ENCODE results near the gene ZNF263. TPM values are rescaled to one million over a fixed set of nuclear protein-coding genes. Genes with fewer than 3 reads are reported as not detected.

Gene ZNF263
- 35.3 TPM for total RNA-seq

DNA sequence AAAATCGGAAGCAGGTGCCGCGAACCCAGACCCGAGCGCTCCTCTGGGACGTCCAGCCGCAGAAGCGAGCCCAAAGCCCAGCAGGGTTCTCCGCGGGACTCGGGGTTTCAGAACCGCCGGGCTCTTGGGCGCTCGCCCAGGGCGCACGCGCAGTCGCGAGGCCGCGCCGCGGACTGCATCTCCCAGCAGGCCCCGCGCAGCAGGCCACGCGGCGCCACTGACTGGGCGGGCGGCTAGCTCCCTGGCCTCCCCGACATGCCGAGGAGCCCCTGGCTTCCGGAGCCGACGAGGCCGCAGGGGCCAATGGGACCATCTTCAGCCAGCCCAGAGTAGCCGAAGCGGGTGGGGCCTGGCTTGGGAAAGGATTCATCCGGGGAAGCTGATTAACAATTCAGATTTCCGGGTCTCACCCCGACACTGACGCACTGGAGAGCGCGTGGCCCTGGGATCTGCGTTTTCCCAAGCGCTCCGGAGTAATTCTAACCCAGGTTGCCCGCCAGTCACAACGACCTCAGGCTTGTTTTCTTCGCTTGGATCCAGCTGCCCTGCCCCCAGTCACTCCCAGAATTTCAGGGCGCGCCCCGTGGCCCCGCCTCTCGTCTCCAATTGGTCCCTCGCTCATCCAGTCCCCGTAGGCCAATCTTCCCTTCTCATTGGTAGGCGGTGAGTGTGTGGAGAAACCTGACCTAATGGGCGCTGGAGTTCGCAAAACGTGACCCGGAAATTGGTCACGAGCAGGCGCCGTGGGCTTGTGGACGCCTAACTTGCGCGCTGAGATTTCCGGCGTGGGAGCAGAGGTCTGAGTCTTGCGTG, at the start of gene ZNF263:
ZNF263 (plus strand) TSS at position 762 of the 813 bp plus-strand sequence. CDS start 328 bp downstream, outside the sequence.
- DNase-seq: peak; percentile 99

- no peak for DNase-seq
Measured at GRCh38 chr16:3234543-3234856, 48.8 kb upstream of the ZNF263 start.

DNA sequence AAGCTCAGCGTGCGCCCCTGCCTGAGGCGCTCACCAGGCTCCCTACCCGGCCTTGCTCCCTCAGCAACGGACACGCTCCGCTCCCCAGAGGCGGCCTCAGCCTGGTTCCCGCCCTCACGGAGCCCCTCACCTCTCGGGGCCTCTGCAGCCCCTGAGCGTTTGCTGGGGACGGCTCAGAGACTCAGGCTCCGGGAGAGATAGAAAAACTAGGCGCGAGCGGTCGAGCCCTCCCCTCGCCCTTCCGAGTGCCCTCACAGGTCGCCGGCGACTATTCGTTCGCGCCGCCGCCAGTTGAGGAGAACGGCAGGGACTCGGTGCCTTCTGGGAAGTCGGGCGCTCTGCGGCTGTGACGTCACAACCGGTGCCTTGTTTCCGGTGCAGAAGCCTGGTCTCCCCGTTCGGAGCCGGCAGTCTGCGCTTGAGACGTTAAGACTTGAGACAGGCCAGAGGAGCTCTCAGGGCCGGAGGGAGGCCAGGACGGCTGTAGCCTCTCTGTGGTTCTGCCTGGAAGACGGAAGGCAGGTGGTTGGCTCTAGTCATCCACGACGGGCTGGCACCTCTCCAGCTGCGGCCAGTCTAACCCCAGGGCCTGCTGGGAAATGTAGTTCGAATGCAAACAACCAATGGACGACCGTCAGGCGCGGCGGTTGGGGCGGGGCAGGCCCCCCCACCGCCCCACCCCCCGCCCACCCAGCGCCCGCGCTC, 48.3 kb upstream of the ZNF263 start, which contains the start of gene ZNF200:
ZNF200 (minus strand) TSS at position 302 of the 705 bp plus-strand sequence. CDS start 1,403 bp downstream, outside the sequence.
- peak; percentile 91 for DNase-seq

DNA sequence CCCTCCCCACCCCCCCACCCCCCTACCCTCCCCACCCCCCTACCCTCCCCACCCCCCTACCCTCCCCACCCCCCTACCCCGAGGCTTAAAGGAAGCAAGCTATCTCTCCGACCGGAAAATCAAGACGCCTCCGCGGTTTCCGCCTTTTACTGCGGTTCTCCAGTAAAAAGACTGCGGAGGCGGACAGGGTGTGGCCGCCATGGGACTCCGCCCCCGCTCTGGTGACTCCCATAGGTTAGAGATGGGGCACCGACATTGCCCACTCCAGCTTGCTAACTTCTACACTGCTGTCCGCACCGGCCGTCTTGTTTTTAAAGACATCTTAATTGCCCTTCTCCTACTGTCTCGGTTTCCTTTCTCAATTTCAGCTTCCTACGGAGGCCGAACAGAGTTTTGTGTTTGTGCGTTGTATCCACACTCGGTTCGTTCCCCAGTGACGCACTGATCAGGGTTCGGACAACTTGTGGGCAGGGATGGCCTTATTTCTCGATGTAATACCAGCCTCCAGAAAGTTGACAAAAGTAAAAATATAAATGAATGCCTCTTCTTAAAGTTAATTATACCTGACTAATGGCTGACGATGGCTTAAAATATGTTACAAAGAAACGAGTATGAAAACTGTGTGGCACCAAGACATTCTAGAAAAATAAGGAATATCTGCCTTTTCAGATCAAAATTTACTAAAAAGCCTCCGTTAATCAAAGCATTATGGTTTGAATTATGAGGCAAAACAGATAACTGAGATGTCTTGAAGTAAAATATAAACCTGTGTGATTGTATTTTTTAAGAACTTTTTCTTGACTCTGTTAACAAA, 47.2 kb upstream of the ZNF263 start:
- no peak for DNase-seq

GRCh38 chr16:3241761-3242160, 41.5 kb upstream of the ZNF263 start:
- no peak for DNase-seq

GRCh38 chr16:3242709-3243108, 40.6 kb upstream of the ZNF263 start:
- DNase-seq: no peak

- DNase-seq: no peak
Measured at GRCh38 chr16:3243882-3244281, 39.4 kb upstream of the ZNF263 start.

DNA sequence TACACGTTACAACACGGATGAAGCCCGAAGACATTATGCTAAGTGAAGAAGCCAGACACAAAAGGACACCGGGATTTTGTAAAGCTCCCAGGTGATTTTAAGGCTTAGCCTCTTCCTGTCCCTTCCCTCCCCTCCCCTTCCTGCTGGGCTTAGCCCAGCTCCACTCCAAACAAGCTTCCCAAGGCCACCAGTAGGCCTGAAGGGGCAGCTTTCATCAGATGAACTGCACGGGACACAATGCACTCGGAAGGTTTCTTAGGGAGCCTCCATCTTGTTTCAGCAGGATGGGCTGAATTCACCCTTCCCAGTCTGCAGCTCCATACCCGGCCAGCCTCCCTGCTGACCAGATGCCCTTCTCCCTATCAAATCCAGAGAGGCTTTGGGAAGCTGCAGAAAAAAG, 37.3 kb upstream of the ZNF263 start:
- DNase-seq: no peak

- no peak for DNase-seq
Measured at GRCh38 chr16:3246876-3247275, 36.4 kb upstream of the ZNF263 start.

GRCh38 chr16:3248596-3248995, 34.7 kb upstream of the ZNF263 start:
- DNase-seq: no peak

- no peak for DNase-seq
Measured at GRCh38 chr16:3249020-3249419, 34.3 kb upstream of the ZNF263 start.

- DNase-seq: no peak
Measured at GRCh38 chr16:3249451-3249850, 33.8 kb upstream of the ZNF263 start.

DNA sequence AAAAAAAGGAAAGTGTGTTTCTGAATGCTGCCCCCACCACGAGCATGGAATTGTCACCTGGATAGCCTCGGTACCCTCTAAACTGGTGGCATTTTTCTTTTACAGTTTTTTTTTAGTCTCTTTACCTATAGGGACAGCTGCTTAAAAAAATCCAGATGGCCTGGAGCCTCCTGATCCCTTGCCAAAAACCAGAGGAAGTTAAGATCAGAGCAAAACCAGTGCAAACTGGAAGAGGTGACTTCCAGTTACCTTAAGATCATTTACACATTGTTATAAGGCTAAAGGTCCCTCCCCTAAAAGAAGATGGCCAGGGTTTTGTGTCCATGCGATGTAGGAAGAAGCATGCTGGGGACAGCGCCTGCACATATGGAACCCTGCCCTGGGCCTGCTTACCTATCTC, 30.3 kb upstream of the ZNF263 start:
- no peak for DNase-seq

DNA sequence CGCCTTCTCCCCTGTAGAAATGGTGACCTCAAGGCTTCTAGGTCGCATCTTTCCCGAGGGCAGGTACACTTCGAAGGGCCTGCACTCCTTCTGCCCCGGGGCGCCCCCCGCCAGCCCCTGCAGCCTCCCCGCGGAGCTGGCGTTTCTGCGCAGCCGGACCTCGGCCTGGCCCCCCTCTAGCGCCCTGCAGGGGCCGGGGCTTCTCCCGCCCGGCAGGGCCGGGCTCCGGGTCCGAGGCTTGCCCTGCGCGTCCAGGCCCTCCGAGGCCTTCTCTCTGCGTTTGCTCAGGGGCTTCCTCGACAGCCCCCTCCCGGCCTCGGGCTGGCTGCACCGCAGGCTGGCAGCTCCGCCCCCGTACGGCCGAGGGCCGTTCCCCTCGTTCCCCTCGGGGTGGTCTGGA, 29.0 kb upstream of the ZNF263 start:
- DNase-seq: no peak

- DNase-seq: no peak
Measured at GRCh38 chr16:3256146-3256865, 27.0 kb upstream of the ZNF263 start, which contains the start of gene MEFV. Gene MEFV (minus strand): TSS chr16:3256633. CDS start chr16:3256587, 46 bp downstream.

- no peak for DNase-seq
Measured at GRCh38 chr16:3256866-3257465, 26.3 kb upstream of the ZNF263 start.

GRCh38 chr16:3259836-3260235, 23.5 kb upstream of the ZNF263 start:
- no peak for DNase-seq

GRCh38 chr16:3262517-3262916, 20.8 kb upstream of the ZNF263 start:
- no peak for DNase-seq

DNA sequence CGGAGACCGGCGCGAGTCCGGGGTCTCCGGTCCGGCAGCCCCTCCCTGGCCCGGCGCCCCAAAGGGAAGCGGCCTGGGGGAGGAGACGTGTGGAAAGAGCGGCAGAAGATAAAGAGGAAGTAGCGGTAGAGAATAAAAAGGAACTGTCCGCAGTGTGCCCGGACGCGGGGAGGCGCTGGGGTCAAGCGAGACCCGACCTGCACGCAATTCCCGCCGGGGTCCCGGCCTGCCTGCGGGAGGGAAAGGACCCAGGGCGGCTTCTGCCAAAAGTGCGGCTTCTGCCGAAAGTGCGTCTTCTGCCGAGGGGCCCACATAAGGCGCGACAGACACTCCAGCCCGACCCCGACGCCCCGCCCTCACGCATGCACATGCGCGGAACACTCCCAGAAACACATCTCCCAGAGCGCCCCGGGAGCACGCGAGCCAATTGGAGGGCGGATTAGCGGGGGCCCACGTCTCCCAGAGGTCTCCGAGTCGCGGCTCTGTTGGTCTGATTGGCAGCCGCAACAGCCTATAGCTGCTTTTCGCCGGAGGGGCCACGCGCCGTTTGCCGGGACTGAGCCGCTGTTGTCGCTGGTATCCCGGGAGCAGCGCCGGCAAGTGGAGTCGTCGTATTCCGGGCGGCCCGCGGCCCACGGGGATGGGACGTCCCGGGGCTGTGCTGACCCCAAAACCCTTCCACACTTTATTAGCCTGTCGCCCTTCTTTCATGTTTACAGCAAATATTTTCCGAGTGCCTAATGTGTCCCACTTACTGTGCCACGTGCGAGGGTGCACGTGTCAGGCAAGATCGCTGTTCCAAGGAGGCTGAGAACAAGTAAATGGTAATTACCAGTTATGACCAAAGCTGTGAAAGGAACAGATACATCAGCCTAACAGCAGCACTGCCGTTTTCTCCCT, 18.9 kb upstream of the ZNF263 start:
- peak; percentile 96 for DNase-seq

GRCh38 chr16:3266873-3267537, 16.3 kb upstream of the ZNF263 start:
- DNase-seq: no peak
